Measurements from ENCODE around the gene PGS1. TPM values are rescaled to one million over a fixed set of nuclear protein-coding genes. Genes with fewer than 3 reads are reported as not detected.
"Not testable (repeated sequence)": the region's sequence is repeated elsewhere in the genome, so short reads cannot be mapped to it uniquely, and the experiment has no call there.

PGS1 gene
- total and polyA plus RNA-seq, 8 donors: 11.9 to 209 (median 31.6) TPM

- intact Hi-C loops (cut with DNase I; ENCODE audit: low total_unique reads): no loop called here
- Histone ChIP-seq H3K9me3 (no peaks in the 10 kb centered on the region), H3K4me3 (no peak overlapping the region), H3K4me1 (no peaks in the 10 kb centered on the region), H3K36me3 (no peaks in the 10 kb centered on the region), H3K27me3 (no peaks in the 10 kb centered on the region), H3K27ac (no peak overlapping the region)
- no peak for TF ChIP-seq EP300 (IDR thresholded peaks at IDR 0.05)
- TF ChIP-seq POLR2A (IDR thresholded peaks at IDR 0.05): no peak
- no peak for TF ChIP-seq CTCF (IDR thresholded peaks at IDR 0.05)
- no peak for TF ChIP-seq POLR2AphosphoS5 (IDR thresholded peaks at IDR 0.05)
- no peak for DNase-seq
- WGBS, 5 donors: 65 to 74% (median 68%) methylated on average over 6 to 8 of the region's 8 CpGs
Measured at GRCh38 chr17:78462148-78462547, 83.7 kb downstream of the PGS1 start.

- DNase-seq; H3K4me3 ChIP-seq; H3K36me3 ChIP-seq; intact Hi-C loops (cut with DNase I; ENCODE audit: low total_unique reads); H3K27ac ChIP-seq; H3K27me3 ChIP-seq; H3K4me1 ChIP-seq: not testable (repeated sequence)
- H3K9me3 ChIP-seq: peaks cover 0 to 11% (median 0%) of the 10 kb centered on the region in 4 donors
- 67 to 81% (median 80%) methylated on average over 9 to 19 of the region's 19 CpGs for WGBS, 5 donors
Measured at GRCh38 chr17:78466109-78466785, 87.8 kb downstream of the PGS1 start.

- TF ChIP-seq POLR2A (IDR thresholded peaks at IDR 0.05) (no peak), EP300 (IDR thresholded peaks at IDR 0.05) (no peak), POLR2AphosphoS5 (IDR thresholded peaks at IDR 0.05) (no peak), CTCF (IDR thresholded peaks at IDR 0.05) (no peak)
- no peak for DNase-seq
- no peak overlapping the region for H3K4me3 ChIP-seq
- H3K4me1 ChIP-seq: no peaks in the 10 kb centered on the region
- no peaks in the 10 kb centered on the region for H3K36me3 ChIP-seq
- 88 to 92% (median 89%) methylated on average over 20 to 26 of the region's 26 CpGs for WGBS, 5 donors
- H3K27me3 ChIP-seq: peaks cover 0 to 9% (median 0%) of the 10 kb centered on the region in 3 donors
- H3K27ac ChIP-seq: no peak overlapping the region
- H3K9me3 ChIP-seq: peaks cover 0 to 11% (median 0%) of the 10 kb centered on the region in 4 donors
- intact Hi-C loops (cut with DNase I; ENCODE audit: low total_unique reads): no loop called here
Measured at GRCh38 chr17:78466786-78467715, 88.6 kb downstream of the PGS1 start.

- TF ChIP-seq POLR2A (IDR thresholded peaks at IDR 0.05) (no peak), POLR2AphosphoS5 (IDR thresholded peaks at IDR 0.05) (no peak), CTCF (IDR thresholded peaks at IDR 0.05) (no peak), EP300 (IDR thresholded peaks at IDR 0.05) (no peak)
- H3K4me1 ChIP-seq: no peaks in the 10 kb centered on the region
- no peak for DNase-seq
- H3K36me3 ChIP-seq: no peaks in the 10 kb centered on the region
- H3K27me3 ChIP-seq: peaks cover 0 to 20% (median 5%) of the 10 kb centered on the region in 3 donors
- WGBS, 5 donors: 84 to 88% (median 86%) methylated on average over 12 of the region's 12 CpGs
- peaks cover 0 to 11% (median 0%) of the 10 kb centered on the region in 4 donors for H3K9me3 ChIP-seq
- intact Hi-C loops (cut with DNase I; ENCODE audit: low total_unique reads): no loop called here
- H3K4me3 ChIP-seq: no peak overlapping the region
- H3K27ac ChIP-seq: no peak overlapping the region
Measured at GRCh38 chr17:78468366-78468765, 89.9 kb downstream of the PGS1 start.

Data from stomach (tissue), 9 donors.